DLD1 (cell line): Measurements from ENCODE around the gene MATN4.

Source experiments
- in situ Hi-C: cut with HindIII; loops from 2 replicates; pipeline ENCODE4 v1.10.0; 2017; ENCODE audit warnings: low sequenced_read_pairs

Gene MATN4

GRCh38 chr20:45318386-45318939 lies 10.4 kb upstream of the MATN4 start:
- in situ Hi-C loops = loop anchor here (10.0 kb wide), 1 partner anchor 176 kb away; no protein-coding TSS in a partner anchor

DNA sequence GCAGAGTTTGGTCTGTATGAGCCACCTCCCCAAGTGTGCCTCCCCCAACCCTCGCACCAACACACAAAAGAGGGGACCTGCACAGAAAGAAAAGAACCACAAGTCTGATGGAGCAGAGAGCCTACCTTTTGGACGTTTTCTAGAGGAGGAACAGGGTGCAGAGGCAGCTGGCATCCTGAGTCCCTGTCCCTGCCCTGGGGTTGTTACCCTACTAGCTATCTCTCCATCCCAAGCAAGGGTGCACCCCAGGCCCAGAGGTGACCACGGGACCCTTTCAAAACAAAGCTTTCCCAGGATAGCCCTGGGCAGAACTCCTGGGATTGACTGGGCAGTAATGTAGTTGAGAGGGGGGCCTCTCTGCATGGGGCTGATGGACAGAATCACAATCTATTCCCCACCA lies 9.7 kb upstream of the MATN4 start:
- in situ Hi-C loops = loop anchor here (10.0 kb wide), 1 partner anchor 177 kb away; no protein-coding TSS in a partner anchor

- in situ Hi-C loops = loop anchor here (10.0 kb wide), 1 partner anchor 178 kb away; no protein-coding TSS in a partner anchor
Measured at GRCh38 chr20:45316150-45317080, 8.3 kb upstream of the MATN4 start.

DNA sequence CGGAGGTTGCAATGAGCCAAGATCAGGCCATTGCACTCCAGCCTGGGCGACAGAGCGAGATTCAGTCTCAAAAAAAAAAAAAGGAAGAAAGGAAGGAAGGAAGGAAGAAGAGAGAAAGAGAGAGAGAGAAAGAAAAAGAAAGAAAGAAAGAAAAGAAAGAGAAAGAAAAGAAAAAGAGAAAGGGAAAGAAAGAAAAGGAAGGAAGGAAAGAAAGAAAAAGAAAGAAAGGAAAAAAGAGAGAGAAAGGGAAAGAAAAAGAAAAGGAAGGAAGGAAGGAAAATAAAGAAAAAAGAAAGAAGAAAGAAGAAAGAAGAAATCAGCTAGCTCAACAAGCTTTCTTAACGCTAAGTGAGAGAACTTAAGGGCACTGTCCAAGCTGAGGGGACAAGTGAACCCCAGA lies 7.6 kb upstream of the MATN4 start:
- in situ Hi-C loops = loop anchor here (10.0 kb wide), 1 partner anchor 179 kb away; no protein-coding TSS in a partner anchor

DNA sequence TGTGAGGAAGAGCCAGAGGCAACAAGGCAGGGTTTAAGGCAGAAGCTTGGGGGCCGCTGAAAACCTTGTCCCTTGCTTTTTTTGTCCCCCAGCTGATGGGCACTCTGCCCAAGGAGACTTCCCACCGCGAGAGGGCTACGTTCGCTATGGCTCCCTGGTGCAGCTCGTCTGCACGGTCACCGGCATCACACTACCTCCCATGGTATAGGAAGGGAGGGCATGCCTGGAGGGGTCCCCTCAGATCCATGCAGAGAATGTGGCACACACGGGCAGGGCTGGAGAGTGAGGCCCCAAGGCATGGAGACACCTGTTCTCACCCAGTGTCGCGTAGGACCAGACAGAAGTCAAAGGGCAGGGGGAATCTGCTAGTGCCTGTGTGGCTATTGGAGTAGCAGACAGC lies 5.8 kb upstream of the MATN4 start:
- in situ Hi-C loops = loop anchor here (10.0 kb wide), 1 partner anchor 181 kb away; no protein-coding TSS in a partner anchor

DNA sequence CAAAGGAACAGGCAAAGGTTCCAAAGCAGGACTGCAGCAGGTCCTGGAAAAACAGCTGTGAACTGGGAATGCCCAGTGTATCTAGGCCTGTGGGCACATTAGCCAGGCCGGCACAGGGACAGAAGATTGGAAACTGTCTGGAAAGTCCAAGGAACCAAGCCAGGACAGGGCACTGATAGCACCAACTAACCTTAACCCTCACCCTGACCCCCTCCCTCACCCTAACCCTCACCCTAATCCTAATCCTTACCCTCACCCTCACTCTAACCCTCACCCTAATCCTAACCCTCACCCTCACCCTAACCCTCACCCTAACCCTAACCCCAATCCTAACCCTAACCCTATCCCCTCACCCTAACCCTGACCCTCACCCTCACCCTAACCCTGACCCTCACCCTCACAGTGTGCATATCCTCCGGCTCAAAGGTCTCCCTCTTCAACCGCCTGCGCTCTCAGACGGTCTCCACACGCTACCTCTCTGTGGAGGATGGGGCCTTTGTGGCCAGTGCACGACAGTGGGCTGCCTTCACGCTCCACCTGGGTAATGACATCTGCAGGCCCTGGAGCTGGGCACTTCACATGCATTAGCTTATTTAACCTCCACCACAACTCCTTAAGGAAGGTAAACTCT lies 5.1 kb upstream of the MATN4 start:
- in situ Hi-C loops = loop anchor here (10.0 kb wide), 1 partner anchor 182 kb away; no protein-coding TSS in a partner anchor

GRCh38 chr20:45312241-45312640 lies 4.1 kb upstream of the MATN4 start:
- in situ Hi-C loops = loop anchor here (10.0 kb wide), 1 partner anchor 183 kb away; no protein-coding TSS in a partner anchor

DNA sequence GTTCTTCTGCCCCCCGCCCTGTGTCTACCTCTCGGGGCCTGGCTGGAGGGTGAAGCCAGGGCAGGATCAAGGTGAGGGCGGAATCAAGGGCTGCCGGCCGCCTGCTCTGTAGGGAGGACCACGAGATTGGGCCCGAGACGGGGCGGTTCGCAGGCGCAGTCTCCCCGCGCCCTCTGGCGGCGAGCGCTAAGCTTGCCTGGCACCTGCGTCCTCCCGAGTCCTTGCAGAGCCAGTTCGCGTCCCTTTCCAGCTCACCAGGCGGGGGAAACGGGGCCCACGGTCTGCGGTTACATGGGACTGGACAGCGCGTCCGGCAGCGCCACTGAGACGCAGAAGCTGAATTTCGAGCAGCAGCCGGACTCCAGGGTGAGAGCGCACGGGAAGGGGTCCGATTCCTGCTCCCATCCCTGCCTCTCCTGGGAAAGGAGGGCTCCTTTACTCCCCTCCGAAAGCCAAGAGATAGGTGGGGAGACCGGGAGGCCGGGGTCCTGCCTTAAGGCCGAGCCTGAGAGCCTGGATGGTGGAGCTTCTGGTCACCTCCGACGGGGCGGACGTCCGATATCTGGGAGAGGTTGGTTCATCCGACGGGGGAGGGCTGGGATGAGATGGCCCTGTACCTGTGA lies 3.6 kb upstream of the MATN4 start:
- in situ Hi-C loops = loop anchor here (10.0 kb wide), 1 partner anchor 183 kb away; no protein-coding TSS in a partner anchor

- in situ Hi-C loops = no loop called here
Measured at GRCh38 chr20:45309075-45309474, 976 bp upstream of the MATN4 start.

DNA sequence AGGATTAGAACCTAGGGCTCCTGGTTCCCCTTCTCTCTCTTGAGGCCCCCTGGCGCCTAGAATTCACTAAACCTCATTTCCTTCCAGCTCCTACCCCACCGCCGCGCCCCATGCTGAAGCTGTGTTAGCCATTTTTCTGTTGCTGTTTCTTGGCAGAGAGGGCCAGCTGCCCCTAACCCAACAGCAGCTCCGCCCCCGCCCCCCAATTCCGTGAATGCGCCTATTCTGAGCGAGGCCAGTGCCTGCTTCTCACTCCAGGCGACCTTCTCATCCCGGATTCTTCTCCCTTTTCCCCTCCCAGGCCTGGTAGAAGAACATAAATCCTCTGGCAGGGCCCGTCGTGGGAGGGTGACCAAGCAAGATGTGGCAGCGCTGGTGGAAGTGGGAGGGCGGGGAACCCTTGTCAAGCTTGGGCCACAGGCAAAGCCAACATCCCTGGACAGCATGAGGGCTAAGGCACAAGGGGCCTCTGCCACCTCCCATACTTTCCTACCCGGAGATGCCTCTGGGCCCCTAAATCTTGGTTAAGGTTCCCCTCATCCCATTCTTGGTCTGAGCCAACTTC lies 941 bp downstream of the MATN4 start:
- in situ Hi-C loops = no loop called here

GRCh38 chr20:45306431-45306982 lies 1.6 kb downstream of the MATN4 start, which contains the start of gene RBPJL:
Gene RBPJL (plus strand): TSS chr20:45306840. CDS start chr20:45306923, 83 bp downstream.
- in situ Hi-C loops = no loop called here

GRCh38 chr20:45305262-45305661 lies 2.8 kb downstream of the MATN4 start:
- in situ Hi-C loops = no loop called here

GRCh38 chr20:45304464-45304999 lies 3.6 kb downstream of the MATN4 start:
- in situ Hi-C loops = no loop called here

GRCh38 chr20:45303586-45304463 lies 4.3 kb downstream of the MATN4 start:
- in situ Hi-C loops = no loop called here

DNA sequence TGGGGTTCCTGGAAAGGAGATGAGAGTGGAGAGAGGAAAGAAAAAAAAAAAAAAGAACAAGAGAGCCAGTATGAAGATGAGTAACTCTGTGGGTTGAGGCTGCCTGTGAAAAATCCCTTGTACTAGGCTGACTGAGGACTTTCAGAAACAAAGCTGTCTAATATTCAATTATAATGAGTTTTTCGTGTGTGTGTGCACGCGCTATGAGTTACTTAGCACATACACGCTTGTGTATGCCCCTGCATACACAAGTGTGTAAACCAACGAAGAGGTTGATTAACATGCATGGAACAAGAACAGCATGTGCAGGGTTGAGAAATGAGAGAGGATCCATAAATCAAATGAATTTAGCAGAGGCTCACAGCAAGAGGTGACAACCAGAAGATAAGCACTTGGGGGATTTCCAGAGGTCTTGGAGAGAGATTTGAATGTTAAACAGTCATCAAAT lies 6.3 kb downstream of the MATN4 start:
- in situ Hi-C loops = no loop called here

DNA sequence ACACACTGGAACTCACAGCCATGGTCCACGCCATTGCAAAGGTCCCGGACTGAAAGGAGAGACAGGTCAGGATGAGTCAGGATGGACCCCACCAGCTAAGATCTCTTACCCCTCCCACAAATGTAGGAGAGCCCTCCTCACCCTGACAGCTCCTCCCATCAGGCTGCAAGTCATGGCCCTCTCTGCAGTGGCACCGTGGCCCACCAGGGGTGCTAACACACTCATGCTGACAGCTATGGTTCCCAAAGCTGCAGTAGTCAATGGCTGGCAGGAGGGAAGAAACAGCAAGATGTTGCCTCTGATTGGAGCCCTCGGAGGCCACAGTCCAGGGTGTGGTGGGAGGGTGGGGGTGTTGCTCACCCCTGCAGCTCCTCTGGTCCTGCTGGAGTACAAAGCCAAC lies 7.1 kb downstream of the MATN4 start:
- in situ Hi-C loops = no loop called here

- in situ Hi-C loops = loop anchor here (25.0 kb wide), 1 partner anchor 112 kb away; no protein-coding TSS in a partner anchor
Measured at GRCh38 chr20:45299786-45300185, 8.3 kb downstream of the MATN4 start.

GRCh38 chr20:45297786-45298497 lies 10.2 kb downstream of the MATN4 start:
- in situ Hi-C loops = loop anchor here (25.0 kb wide), 1 partner anchor 111 kb away; no protein-coding TSS in a partner anchor
